ENCODE results near the gene SSTR3.

DNA sequence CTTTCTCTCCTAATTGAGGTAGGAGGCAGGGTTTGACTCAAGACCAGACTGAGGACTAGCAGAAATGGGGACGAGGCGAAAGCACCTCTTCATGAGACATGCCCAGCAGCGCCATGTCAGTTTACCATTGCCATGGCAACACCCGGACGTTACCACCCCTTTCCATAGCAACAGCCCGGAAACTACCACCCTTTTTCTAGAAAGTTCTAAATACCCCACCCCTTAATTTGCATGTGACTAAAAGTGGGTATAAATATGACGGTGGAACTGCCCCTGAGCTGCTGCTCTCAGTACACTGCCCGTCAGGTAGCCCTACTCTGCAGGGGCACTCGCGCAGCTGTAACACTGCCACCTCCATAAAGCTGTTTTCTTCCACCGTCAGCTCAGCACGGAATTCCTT, 37.7 kb upstream of the SSTR3 start:
- TF ChIP-seq, protein P1, sequence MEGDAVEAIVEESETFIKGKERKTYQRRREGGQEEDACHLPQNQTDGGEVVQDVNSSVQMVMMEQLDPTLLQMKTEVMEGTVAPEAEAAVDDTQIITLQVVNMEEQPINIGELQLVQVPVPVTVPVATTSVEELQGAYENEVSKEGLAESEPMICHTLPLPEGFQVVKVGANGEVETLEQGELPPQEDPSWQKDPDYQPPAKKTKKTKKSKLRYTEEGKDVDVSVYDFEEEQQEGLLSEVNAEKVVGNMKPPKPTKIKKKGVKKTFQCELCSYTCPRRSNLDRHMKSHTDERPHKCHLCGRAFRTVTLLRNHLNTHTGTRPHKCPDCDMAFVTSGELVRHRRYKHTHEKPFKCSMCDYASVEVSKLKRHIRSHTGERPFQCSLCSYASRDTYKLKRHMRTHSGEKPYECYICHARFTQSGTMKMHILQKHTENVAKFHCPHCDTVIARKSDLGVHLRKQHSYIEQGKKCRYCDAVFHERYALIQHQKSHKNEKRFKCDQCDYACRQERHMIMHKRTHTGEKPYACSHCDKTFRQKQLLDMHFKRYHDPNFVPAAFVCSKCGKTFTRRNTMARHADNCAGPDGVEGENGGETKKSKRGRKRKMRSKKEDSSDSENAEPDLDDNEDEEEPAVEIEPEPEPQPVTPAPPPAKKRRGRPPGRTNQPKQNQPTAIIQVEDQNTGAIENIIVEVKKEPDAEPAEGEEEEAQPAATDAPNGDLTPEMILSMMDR (IDR thresholded peaks at IDR 0.05), result no peak
- TF ChIP-seq EZH2 (IDR thresholded peaks at IDR 0.05; ENCODE audit: borderline replicate concordance, insufficient read depth, low read depth, low read length, poor library complexity, severe bottlenecking), result no peak

Measured in B cell (primary cell).